ENCODE data around the gene SORL1. TPM values are rescaled to one million over a fixed set of nuclear protein-coding genes. Genes with fewer than 3 reads are reported as not detected.

SORL1 gene
- total RNA-seq, 3 donors from 2014 or later = 58.3 to 195 (median 109) TPM

DNA sequence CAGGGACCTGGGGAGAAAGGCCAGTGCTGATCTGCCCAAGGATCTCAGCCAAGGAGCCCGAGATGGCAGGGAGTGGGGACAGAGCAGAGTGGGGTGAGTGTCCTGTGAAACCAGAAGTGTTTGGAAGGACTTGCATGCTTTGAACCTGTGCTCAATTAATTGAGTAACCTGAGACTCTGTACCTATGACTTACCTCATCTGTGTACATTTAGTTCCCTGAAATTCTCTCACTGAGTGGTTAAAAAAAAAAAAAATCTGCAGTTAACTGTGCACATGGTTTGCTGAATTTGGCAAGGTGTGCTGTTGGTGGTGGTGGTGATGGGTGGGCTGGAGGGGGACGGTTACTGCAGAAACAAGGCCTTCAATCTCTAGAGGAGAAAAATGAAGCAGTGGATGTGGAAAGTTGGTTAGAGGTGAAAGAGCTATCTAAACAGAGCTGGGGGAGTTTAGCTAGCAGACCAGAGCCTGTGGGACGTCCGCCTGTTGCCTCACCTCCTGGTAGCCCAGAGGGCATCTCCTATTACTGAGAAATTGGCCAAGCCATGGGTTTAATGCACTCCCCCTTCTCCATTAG lies 8.9 kb downstream of the SORL1 start:
- TF ChIP-seq, protein P1, sequence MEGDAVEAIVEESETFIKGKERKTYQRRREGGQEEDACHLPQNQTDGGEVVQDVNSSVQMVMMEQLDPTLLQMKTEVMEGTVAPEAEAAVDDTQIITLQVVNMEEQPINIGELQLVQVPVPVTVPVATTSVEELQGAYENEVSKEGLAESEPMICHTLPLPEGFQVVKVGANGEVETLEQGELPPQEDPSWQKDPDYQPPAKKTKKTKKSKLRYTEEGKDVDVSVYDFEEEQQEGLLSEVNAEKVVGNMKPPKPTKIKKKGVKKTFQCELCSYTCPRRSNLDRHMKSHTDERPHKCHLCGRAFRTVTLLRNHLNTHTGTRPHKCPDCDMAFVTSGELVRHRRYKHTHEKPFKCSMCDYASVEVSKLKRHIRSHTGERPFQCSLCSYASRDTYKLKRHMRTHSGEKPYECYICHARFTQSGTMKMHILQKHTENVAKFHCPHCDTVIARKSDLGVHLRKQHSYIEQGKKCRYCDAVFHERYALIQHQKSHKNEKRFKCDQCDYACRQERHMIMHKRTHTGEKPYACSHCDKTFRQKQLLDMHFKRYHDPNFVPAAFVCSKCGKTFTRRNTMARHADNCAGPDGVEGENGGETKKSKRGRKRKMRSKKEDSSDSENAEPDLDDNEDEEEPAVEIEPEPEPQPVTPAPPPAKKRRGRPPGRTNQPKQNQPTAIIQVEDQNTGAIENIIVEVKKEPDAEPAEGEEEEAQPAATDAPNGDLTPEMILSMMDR (IDR thresholded peaks at IDR 0.05) = no peak
- intact Hi-C loops (cut with DNase I, micrococcal nuclease) = no loop called here
- Histone ChIP-seq H3K36me3 (ENCODE audit: low read depth) (no peaks in the 10 kb centered on the region), H3K4me3 (no peak overlapping the region), H3K9me3 (no peaks in the 10 kb centered on the region), H3K4me1 (ENCODE audit: low read depth) (peaks cover 14% of the 10 kb centered on the region)
- DNase-seq (no peak), ATAC-seq (no peak)

DNA sequence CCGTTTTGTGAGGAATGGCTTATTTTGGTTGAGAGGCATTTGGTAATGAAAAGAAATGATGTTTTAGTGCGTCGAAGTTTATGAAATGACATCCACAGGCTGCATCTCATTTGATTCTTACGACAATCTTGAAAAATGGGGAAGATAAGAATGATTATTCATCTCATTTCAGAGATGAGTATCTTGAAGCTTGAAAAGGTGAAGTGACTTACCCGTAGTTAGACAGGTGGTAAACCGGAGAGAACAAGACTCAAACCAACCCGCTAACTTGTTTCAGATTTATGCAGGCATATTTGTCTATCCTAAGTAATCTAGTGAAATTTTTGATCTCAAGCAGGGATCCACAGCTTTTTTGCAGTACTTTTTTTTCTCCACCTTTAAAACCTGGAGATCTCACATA lies 9.7 kb downstream of the SORL1 start:
- TF ChIP-seq, protein P1 (IDR thresholded peaks at IDR 0.05) = no peak
- intact Hi-C loops (cut with DNase I, micrococcal nuclease) = no loop called here
- Histone ChIP-seq H3K4me1 (ENCODE audit: low read depth) (peaks cover 20% of the 10 kb centered on the region), H3K4me3 (no peak overlapping the region), H3K9me3 (no peaks in the 10 kb centered on the region), H3K36me3 (ENCODE audit: low read depth) (no peaks in the 10 kb centered on the region)
- DNase-seq = no peak
- ATAC-seq = no peak

DNA sequence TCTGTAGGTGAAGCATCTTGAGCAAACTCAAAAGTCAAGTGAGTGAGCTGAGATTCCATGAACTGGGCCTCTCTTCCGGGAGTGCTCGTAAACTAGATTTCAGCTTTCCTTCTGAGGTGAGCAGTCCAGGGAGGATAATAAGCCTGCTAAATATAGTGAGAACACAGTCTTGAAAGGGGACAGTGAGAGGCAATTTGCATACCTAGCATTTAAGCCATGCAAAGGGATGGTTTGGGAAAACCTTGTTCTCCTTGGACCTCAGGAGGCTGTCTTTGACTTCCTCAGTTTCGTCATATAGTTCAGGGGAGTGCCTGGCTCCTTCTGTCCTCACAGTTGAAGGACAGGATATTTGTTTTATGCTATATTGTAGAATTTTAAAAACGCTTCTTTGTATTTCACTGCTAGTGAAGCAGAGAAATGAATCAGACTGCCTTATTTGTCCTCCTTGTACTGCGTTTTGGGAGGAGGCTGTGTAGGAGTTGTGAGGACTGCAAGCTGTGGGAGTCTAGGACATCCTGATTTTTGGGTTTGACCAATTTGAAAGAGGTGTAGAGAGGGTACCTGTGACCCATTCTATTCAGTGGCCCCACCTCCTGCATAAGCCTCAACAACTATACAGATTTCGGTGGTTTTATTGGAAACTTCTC lies 11.7 kb downstream of the SORL1 start:
- TF ChIP-seq, protein P1 (IDR thresholded peaks at IDR 0.05) = no peak
- H3K36me3 ChIP-seq (ENCODE audit: low read depth) = no peaks in the 10 kb centered on the region
- H3K4me1 ChIP-seq (ENCODE audit: low read depth) = peaks cover 29% of the 10 kb centered on the region
- intact Hi-C loops (cut with DNase I, micrococcal nuclease) = no loop called here
- no peak for ATAC-seq
- DNase-seq = no peak
- no peaks in the 10 kb centered on the region for H3K9me3 ChIP-seq
- H3K4me3 ChIP-seq = no peak overlapping the region

DNA sequence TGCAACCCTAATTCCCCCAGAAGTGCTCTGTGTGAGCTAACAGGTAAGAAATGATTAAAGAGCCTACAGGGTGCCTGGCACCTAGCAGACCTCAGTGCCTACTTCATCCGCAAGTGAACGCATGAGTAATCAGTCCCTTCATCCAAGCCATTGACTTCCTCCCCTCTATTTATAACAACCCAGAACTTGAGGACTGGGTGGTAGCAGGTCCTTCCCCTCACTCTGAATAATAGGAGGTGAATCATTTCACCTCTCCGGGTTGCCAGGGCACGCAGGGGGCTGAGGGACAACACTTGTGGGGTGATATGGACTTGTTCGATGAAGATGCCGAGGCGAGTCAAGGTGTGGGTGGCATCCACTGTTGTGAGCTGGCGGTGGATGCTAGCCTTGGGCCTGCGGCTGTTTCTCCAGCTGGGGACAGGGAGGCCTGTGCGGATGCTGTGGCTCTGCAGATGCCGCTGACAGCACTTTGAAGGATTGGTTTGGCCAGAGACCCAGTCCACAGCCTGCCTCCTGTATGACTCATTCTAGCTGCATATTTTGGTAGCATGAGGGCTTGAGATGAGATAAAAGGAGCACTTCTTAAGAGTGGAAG lies 12.3 kb downstream of the SORL1 start:
- H3K4me3 ChIP-seq = no peak overlapping the region
- ATAC-seq (no peak), DNase-seq (peak in 2 of 3 donors; percentile 45 to 68)
- H3K36me3 ChIP-seq (ENCODE audit: low read depth) = no peaks in the 10 kb centered on the region
- intact Hi-C loops (cut with DNase I, micrococcal nuclease) = no loop called here
- H3K4me1 ChIP-seq (ENCODE audit: low read depth) = peaks cover 29% of the 10 kb centered on the region
- TF ChIP-seq, protein P1 (IDR thresholded peaks at IDR 0.05) = no peak
- H3K9me3 ChIP-seq = no peaks in the 10 kb centered on the region

DNA sequence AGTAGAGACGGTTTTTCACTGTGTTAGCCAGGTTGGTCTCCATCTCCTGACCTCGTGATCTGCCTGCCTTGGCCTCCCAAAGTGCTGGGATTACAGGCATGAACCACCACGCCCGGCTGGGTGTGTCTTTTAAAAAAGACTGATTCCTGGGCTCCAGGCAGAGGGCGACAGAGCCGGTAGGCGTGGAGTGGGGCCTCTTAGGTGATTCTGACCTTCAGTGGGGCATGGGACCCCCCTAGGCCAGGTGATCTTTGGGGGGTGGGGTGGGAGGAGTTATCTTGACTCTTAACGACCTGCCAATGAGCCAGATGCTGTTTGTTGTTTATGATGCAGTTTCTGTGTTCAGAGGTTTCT lies 13.6 kb downstream of the SORL1 start:
- TF ChIP-seq, protein P1 (IDR thresholded peaks at IDR 0.05) = no peak
- peak; percentile 31 for ATAC-seq
- no peaks in the 10 kb centered on the region for H3K9me3 ChIP-seq
- no peaks in the 10 kb centered on the region for H3K36me3 ChIP-seq (ENCODE audit: low read depth)
- H3K4me3 ChIP-seq = no peak overlapping the region
- peaks cover 29% of the 10 kb centered on the region for H3K4me1 ChIP-seq (ENCODE audit: low read depth)
- DNase-seq = peak; percentile 56 to 67 (median 61)
- intact Hi-C loops (cut with DNase I, micrococcal nuclease) = no loop called here

Data from mucosa of descending colon (tissue), 3 donors.